IPS-18a (cell line): ENCODE data around the gene ABCC10.
"Not testable (repeated sequence)": the region's sequence is repeated elsewhere in the genome, so short reads cannot be mapped to it uniquely, and the experiment has no call there.

Experiments
- H3K27ac ChIP-seq: one replicate; pipeline ENCODE4 v1.5.1; 2013; ENCODE audit warnings: low read length
- H3K27me3 ChIP-seq: one replicate; pipeline ENCODE4 v1.6.1; 2013; ENCODE audit warnings: mild to moderate bottlenecking, low read length; ENCODE audit not compliant: control insufficient read depth, insufficient read depth
- H3K36me3 ChIP-seq: one replicate; pipeline ENCODE4 v1.6.1; 2013; ENCODE audit warnings: low read depth, low read length; ENCODE audit not compliant: control insufficient read depth
- H3K4me1 ChIP-seq: one replicate; pipeline ENCODE4 v1.6.1; 2013; ENCODE audit warnings: low read depth, low read length; ENCODE audit not compliant: control insufficient read depth
- H3K4me3 ChIP-seq: one replicate; pipeline ENCODE4 v1.5.1; 2013; ENCODE audit warnings: low read length
- H3K9ac ChIP-seq: one replicate; pipeline ENCODE4 v1.6.1; 2013; ENCODE audit warnings: mild to moderate bottlenecking, low read length, moderate library complexity
- H3K9me3 ChIP-seq: one replicate; pipeline ENCODE4 v1.6.1; 2013; ENCODE audit warnings: low read depth, low read length; ENCODE audit not compliant: control insufficient read depth

The ABCC10 gene

DNA sequence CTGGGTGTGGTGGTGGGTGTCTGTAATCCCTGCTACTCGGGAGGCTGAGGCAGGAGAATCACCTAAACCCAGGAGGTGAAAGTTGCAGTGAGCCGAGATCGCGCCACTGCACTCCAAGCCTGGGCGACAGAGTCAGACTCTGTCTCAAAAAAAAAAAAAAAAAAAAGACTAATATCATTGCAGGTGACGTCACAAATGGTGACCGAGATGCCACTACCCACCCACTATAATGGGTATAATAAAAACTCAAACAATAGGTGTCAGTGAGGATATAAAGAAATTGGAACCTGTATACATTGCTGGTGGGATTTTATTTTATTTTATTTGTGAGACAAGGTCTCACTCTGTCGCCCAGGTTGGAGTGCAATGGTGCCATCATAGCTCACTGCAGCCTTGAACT lies 12.1 kb upstream of the ABCC10 start:
- H3K4me1 ChIP-seq, H3K27ac ChIP-seq, H3K9me3 ChIP-seq, H3K9ac ChIP-seq, H3K36me3 ChIP-seq, H3K27me3 ChIP-seq, H3K4me3 ChIP-seq: not testable (repeated sequence)

DNA sequence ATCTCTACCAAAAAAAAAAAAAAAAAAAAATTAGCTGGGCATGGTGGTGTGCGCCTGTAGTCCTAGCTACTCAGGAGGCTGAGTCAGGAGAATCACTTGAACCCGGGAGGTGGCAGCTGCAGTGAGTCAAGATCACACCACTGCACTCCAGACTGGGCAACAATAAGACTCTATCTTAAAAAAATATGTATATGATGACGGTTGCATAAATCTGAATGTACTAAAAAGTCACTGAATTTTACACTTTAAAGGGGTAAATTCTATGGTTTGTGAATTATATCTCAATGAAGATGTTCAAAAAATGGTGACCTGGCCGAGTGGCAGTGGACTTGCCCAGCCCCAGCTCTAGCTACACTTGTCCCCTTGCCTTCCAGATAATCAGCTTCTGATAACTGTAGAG lies 10.4 kb upstream of the ABCC10 start:
- H3K36me3 ChIP-seq: no peaks in the 10 kb centered on the region
- no peak overlapping the region for H3K9ac ChIP-seq
- H3K9me3 ChIP-seq: no peaks in the 10 kb centered on the region
- H3K27ac ChIP-seq: no peak overlapping the region
- no peaks in the 10 kb centered on the region for H3K4me1 ChIP-seq
- H3K4me3 ChIP-seq: no peak overlapping the region
- H3K27me3 ChIP-seq: peaks cover 9% of the 10 kb centered on the region

DNA sequence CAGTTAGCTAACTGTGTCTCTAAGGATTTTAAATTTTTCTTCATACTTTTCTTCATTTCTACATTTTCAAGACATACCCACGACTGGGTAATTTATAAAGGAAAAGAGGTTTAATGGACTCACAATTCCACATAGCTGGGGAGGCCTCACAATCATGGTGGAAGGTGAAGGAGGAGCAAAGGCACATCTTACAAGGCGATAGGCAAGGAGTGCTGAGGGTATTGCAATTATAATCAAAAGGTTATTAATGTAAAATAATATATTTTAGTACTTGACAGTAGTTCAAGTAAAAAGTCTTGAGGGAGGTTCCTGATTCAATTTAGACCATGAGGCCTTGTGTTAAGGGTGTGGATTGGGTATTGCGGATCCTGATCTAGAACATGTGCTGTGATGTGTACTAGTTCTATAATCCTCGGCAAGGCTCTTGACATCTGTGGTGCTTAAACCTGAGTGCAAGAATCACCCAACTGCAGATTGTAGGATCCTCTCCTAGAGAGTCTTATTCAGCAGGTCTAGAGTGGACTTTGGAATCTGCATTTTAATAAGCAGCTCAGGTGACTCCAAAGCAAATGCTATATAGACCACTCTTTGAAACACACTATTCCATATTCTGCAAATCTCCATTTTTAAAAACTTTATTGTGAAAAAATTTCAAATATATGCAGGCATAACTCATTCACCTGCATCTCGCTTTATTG lies 7.2 kb upstream of the ABCC10 start:
- Histone ChIP-seq H3K27ac (no peak overlapping the region), H3K4me1 (no peaks in the 10 kb centered on the region), H3K4me3 (no peak overlapping the region), H3K36me3 (no peaks in the 10 kb centered on the region), H3K9me3 (no peaks in the 10 kb centered on the region), H3K9ac (no peak overlapping the region), H3K27me3 (peaks cover 9% of the 10 kb centered on the region)

DNA sequence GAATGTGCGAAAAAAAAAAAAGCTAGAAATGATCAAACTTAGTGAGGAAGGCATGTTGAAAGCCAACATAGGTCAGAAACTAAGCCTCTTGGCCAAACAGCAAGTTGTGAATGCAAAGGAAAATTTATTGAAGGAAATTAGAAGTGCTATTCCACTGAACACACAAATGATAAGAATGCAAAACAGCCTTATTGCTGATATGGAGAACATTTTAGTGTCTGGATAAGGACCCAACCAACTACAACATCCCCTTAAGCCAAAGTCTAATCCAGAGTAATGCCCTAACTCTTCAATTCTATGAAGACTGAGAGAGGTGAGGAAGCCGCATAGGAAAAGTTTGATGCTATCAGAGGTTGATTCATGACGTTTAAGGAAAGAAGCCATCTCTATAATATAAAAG lies 5.5 kb upstream of the ABCC10 start:
- Histone ChIP-seq H3K9ac (no peak overlapping the region), H3K4me3 (no peak overlapping the region), H3K9me3 (no peaks in the 10 kb centered on the region), H3K27ac (no peak overlapping the region), H3K36me3 (no peaks in the 10 kb centered on the region), H3K4me1 (no peaks in the 10 kb centered on the region), H3K27me3 (peaks cover 9% of the 10 kb centered on the region)

DNA sequence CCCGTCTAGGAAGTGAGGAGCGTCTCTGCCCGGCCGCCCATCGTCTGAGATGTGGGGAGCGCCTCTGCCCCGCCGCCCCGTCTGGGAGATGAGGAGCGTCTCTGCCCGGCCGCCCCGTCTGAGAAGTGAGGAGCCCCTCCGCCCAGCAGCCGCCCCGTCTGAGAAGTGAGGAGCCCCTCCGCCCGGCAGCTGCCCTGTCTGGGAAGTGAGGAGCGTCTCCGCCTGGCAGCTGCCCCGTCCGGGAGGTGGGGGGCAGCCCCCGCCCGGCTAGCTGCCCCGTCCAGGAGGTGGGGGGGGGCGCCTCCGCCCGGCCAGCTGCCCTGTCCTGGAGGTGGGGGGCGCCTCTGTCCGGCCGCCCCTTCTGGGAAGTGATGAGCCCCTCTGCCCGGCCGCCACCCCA lies 2.3 kb upstream of the ABCC10 start:
- not testable (repeated sequence) for H3K36me3 ChIP-seq

DNA sequence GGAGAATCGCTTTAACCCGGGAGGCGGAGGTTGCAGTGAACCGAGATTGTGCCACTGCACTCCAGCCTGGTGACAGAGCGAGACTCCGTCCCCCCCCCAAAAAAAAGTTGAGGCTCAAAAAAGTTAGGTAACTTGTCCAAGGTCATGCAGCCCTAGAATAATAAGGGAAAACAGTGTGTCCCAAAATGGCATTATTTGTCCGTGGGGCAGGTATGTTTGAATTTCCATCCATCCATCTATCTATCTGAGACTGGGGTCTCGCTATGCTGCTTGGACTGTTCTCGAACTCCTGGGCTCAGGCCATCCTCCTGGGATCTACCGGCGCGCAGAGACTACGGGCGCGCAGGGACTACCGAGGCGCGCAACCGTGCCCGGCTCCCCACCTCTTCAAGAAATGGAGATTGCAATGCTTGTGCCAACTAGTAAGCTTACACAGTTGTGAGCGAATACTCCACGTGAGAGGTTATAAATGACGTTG lies 374 bp upstream of the ABCC10 start:
- Histone ChIP-seq H3K27me3 (no peaks in the 10 kb centered on the region), H3K4me3 (peak overlapping the region; percentile 93), H3K27ac (no peak overlapping the region), H3K36me3 (no peaks in the 10 kb centered on the region), H3K9me3 (no peaks in the 10 kb centered on the region), H3K9ac (peak overlapping the region; percentile 76), H3K4me1 (peaks cover 8% of the 10 kb centered on the region)

More for the DNA sequence above, 2.3 kb upstream of the ABCC10 start:
- not testable (repeated sequence) for H3K4me3 ChIP-seq, H3K4me1 ChIP-seq, H3K27ac ChIP-seq, H3K9ac ChIP-seq, H3K27me3 ChIP-seq, H3K9me3 ChIP-seq

DNA sequence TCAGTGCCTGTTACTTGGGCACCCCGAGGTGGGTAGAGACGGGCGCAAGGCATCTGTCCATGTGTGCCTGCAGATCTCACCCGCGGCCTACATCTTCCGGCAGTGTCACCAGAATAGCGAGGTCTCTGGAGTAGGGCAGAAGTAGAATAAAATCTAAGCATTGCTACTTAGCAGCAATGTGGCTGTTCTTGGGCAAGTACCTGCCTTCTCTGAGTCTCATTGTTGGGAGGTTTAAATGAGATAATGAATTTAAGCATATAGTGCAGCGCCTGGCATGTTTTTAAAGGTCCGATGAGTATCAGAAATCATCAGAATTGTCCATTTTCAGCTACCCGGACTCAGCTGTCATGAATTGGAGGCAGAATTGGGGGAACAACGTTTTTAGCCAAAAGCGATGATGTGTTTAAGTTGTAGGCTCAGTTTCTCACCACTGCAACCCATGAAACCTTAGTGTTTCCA lies 800 bp downstream of the ABCC10 start:
- Histone ChIP-seq H3K27ac (peak overlapping the region; percentile 27), H3K9me3 (no peaks in the 10 kb centered on the region), H3K36me3 (peaks cover 1% of the 10 kb centered on the region), H3K4me3 (peak overlapping the region; percentile 93), H3K4me1 (peaks cover 8% of the 10 kb centered on the region), H3K9ac (peak overlapping the region; percentile 76), H3K27me3 (no peaks in the 10 kb centered on the region)

DNA sequence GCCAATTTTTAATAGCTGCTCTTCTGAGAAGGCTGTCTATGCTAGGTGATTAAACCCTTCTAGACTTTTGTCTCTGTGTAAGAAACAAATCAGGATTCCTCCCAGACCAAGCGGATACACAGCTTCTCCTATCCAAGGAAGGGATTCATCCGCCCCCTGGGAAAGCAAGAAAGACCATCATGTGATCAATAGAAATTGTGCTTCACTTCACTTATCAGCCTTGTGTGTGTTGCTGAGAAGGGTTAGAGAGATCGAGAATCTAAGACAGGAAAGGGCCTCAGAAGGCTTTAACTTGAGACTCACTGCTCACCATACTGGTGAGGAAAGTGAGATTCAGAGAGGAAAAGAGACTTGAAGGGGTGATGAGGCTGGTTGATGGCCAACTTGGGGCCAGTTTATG lies 1.5 kb downstream of the ABCC10 start:
- H3K4me1 ChIP-seq: peaks cover 8% of the 10 kb centered on the region
- peaks cover 4% of the 10 kb centered on the region for H3K36me3 ChIP-seq
- H3K27me3 ChIP-seq: no peaks in the 10 kb centered on the region
- H3K9me3 ChIP-seq: no peaks in the 10 kb centered on the region
- H3K9ac ChIP-seq: no peak overlapping the region
- H3K4me3 ChIP-seq: peak overlapping the region; percentile 93
- H3K27ac ChIP-seq: no peak overlapping the region

DNA sequence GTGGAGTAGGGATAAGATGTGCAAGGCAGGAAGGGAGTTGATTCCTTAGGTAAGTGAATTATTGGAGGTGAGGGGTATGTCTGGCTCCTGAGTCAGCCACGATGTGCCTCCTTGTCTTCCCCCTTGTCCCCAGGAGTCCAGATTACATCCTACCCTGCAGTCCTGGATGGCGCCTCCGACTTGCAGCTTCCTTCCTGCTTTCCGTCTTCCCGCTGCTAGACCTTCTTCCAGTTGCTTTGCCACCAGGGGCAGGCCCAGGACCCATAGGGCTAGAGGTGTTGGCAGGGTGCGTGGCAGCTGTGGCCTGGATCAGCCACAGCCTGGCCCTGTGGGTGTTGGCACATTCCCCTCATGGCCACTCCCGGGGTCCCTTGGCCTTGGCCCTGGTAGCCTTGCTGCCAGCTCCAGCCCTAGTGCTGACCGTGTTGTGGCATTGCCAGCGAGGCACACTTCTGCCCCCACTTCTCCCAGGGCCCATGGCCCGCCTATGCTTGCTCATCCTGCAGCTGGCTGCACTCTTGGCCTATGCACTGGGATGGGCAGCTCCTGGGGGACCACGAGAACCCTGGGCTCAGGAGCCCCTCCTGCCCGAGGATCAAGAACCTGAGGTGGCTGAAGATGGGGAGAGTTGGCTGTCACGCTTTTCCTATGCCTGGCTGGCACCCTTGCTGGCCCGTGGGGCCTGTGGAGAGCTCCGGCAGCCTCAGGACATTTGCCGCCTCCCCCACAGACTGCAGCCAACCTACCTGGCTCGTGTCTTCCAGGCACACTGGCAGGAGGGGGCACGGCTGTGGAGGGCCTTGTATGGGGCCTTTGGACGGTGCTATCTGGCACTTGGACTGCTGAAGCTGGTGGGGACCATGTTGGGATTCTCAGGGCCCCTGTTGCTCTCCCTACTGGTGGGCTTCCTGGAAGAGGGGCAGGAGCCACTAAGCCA lies 4.9 kb downstream of the ABCC10 start:
- Histone ChIP-seq H3K4me3 (no peak overlapping the region), H3K36me3 (peaks cover 4% of the 10 kb centered on the region), H3K9me3 (no peaks in the 10 kb centered on the region), H3K27me3 (no peaks in the 10 kb centered on the region), H3K9ac (no peak overlapping the region), H3K27ac (no peak overlapping the region), H3K4me1 (peaks cover 8% of the 10 kb centered on the region)

DNA sequence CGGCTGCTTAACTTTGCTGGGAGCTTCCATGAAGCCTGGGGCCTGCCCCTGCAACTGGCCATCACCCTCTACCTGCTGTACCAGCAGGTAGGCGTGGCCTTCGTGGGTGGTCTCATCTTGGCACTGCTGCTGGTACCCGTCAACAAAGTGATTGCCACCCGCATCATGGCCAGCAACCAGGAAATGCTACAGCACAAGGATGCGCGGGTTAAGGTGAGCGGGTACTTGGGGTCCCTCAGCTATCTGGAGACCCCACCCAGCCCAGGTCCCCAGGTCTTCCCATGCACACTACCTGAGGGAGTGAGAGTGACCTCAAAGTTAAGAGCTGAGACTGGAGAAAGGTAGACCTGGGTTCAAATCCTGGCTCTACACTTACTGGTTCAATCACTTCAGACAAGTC lies 5.8 kb downstream of the ABCC10 start:
- Histone ChIP-seq H3K4me3 (no peak overlapping the region), H3K36me3 (peaks cover 4% of the 10 kb centered on the region), H3K9ac (no peak overlapping the region), H3K9me3 (no peaks in the 10 kb centered on the region), H3K27ac (no peak overlapping the region), H3K27me3 (no peaks in the 10 kb centered on the region), H3K4me1 (peaks cover 8% of the 10 kb centered on the region)

DNA sequence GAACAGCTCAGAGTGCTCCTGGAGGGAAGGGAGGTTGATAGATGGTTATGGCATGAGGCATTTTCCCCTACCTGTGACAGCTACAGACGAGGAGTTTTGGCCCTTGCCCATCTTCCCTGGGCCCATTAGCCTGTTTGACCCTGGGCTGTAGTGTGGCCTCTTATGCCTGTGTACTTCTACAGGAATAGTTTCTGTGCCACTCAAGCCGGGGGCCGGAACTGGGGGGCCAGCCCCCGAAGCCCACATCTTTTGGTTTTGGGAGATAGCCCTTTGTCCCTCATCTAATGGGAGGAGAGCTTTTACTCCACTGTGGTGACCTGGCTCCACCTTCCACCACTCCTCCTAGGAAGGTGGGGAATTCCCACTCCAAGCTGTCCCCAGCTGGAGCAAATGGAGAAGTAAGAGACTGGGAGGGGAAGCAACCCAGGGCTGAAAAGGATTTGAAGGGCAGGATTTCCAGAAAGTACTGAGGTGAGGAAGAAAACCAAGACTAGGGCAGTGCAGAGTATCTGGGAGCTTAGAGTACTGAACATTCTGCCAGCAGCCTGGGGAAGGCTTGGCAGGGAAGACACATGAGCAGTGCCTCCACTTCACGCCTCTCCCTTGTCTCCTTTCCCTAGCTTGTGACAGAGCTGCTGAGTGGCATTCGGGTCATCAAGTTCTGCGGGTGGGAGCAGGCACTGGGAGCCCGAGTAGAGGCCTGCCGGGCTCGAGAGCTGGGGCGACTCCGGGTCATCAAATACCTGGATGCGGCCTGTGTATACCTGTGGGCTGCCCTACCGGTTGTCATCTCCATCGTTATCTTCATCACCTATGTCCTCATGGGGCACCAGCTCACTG lies 6.9 kb downstream of the ABCC10 start:
- Histone ChIP-seq H3K36me3 (peaks cover 4% of the 10 kb centered on the region), H3K27ac (no peak overlapping the region), H3K4me3 (no peak overlapping the region), H3K4me1 (no peaks in the 10 kb centered on the region), H3K27me3 (no peaks in the 10 kb centered on the region), H3K9ac (no peak overlapping the region), H3K9me3 (no peaks in the 10 kb centered on the region)
